Measurements from ENCODE around the gene DTNB.

DTNB gene

DNA sequence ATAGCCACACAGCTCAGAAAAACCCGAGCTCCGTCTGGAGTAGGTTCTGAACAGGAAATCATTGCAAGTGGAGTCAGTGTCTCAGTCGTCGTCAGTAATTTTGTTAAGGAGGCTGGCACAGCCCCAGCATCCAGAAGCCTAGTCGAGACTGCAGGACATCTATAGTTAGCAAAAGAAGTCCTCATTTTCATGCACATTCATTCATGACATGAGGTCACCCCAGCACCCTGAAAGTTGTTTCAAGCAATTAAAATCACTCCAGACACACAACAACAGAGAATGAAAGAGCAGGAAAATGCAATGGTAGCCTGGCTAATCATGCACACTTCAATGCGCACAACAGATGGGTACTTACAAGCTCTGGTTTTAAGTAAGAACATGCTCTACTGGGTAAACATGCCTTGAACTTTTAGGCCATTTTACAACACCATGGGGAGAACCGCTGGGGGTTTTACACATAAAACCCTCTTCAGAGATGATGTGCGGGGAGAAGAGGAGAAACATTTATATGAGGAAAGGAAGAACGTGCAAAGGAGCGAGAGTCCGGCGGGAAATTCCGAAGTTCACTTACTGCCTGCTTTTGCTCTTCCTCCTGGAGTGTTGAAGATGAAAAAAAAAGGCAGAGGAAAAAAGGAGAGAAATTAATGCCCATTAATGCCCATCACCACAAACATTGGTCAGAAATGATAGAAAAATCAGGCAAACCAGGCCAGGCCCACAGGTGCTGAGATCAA is 254.3 kb downstream of the DTNB start:
- ChIA-PET POLR2A (no interaction called here), CTCF (no interaction called here)
- no peak overlapping the region for H3K4me3 ChIP-seq (ENCODE audit: low read depth, low read length)
- TF ChIP-seq SALL2 (tag by site-specific recombination; IDR thresholded peaks at IDR 0.05; ENCODE audit: borderline replicate concordance) (no peak), ZNF157 (tag by site-specific recombination; IDR thresholded peaks at IDR 0.05) (no peak), HIC1 (tag by site-specific recombination; IDR thresholded peaks at IDR 0.05) (no peak), ZNF146 (tag by site-specific recombination; IDR thresholded peaks at IDR 0.05) (no peak), OVOL3 (tag by site-specific recombination; IDR thresholded peaks at IDR 0.05) (no peak), ZNF221 (tag by site-specific recombination; IDR thresholded peaks at IDR 0.05; ENCODE audit: borderline replicate concordance) (no peak), GFI1B (tag by site-specific recombination; IDR thresholded peaks at IDR 0.05) (no peak), ZSCAN30 (tag by site-specific recombination; IDR thresholded peaks at IDR 0.05) (no peak), ZNF341 (tag by site-specific recombination; IDR thresholded peaks at IDR 0.05; ENCODE audit: low read depth) (no peak), YY1 (tag by site-specific recombination; IDR thresholded peaks at IDR 0.05) (no peak), ZNF76 (tag by site-specific recombination; IDR thresholded peaks at IDR 0.05; ENCODE audit: borderline replicate concordance, low read depth) (no peak), KLF10 (tag by site-specific recombination; IDR thresholded peaks at IDR 0.05) (no peak)
- TF ChIP-seq, protein P1, sequence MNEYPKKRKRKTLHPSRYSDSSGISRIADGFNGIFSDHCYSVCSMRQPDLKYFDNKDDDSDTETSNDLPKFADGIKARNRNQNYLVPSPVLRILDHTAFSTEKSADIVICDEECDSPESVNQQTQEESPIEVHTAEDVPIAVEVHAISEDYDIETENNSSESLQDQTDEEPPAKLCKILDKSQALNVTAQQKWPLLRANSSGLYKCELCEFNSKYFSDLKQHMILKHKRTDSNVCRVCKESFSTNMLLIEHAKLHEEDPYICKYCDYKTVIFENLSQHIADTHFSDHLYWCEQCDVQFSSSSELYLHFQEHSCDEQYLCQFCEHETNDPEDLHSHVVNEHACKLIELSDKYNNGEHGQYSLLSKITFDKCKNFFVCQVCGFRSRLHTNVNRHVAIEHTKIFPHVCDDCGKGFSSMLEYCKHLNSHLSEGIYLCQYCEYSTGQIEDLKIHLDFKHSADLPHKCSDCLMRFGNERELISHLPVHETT (tag by site-specific recombination; IDR thresholded peaks at IDR 0.05) = no peak
- TF ChIP-seq, protein P2, sequence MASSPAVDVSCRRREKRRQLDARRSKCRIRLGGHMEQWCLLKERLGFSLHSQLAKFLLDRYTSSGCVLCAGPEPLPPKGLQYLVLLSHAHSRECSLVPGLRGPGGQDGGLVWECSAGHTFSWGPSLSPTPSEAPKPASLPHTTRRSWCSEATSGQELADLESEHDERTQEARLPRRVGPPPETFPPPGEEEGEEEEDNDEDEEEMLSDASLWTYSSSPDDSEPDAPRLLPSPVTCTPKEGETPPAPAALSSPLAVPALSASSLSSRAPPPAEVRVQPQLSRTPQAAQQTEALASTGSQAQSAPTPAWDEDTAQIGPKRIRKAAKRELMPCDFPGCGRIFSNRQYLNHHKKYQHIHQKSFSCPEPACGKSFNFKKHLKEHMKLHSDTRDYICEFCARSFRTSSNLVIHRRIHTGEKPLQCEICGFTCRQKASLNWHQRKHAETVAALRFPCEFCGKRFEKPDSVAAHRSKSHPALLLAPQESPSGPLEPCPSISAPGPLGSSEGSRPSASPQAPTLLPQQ (tag by site-specific recombination; IDR thresholded peaks at IDR 0.05) = no peak
- no peak overlapping the region for H3K27ac ChIP-seq (ENCODE audit: extremely low read depth, low read depth, low read length)
- H3K4me1 ChIP-seq (ENCODE audit: control insufficient read depth, insufficient read depth, low read length) = no peaks in the 10 kb centered on the region
- H3K9me3 ChIP-seq (ENCODE audit: control insufficient read depth, insufficient read depth, low read depth, low read length) = no peaks in the 10 kb centered on the region
- peaks cover 0 to 7% of the 10 kb centered on the region in 2 experiments; a peak in 2 of 3 replicates for H3K36me3 ChIP-seq (ENCODE audit: control insufficient read depth in 2 of 2, insufficient read depth in 1 of 2, low read length in 2 of 2)

DNA sequence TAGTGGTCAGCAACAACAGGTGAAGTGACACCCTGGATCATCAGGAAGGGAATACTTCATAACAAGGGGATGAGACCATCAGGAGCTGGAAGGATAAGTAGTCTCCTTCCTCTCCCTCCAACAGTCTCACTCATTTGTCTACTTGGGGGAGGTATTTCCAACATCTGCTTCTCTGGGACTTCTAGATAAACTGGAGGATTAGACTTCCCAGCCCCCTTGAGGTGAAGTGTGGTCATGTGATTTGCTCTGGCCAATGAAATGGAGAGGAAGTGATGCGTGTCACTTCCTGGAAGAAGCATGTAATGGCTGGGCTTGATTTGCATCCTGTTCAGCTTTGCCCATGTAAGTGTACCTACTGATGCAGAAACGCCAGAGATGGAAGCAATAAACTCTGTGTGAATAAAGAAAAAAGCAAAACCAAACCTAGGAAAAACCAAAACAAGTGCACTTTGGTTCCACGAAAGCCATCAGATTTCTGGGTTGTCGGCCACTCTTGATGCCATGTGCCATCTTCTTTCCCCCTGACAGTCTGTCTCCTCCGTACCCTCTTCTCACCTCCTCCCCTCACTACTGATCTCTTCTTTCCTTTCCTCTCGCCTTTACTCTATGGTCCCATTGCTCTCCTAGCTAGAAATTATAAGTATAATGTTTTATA is 255.5 kb downstream of the DTNB start:
- no peak overlapping the region for H3K4me3 ChIP-seq (ENCODE audit: low read depth, low read length)
- ChIA-PET CTCF (interaction anchor here (0.9 kb wide), 1 partner anchor 24 kb away, joined by 4 read pairs; no protein-coding TSS in a partner anchor), POLR2A (no interaction called here)
- H3K27ac ChIP-seq (ENCODE audit: extremely low read depth, low read depth, low read length) = no peak overlapping the region
- no peaks in the 10 kb centered on the region for H3K4me1 ChIP-seq (ENCODE audit: control insufficient read depth, insufficient read depth, low read length)
- H3K36me3 ChIP-seq (ENCODE audit: control insufficient read depth in 2 of 2, insufficient read depth in 1 of 2, low read length in 2 of 2) = peaks cover 0 to 7% of the 10 kb centered on the region in 2 experiments; a peak in 2 of 3 replicates
- H3K9me3 ChIP-seq (ENCODE audit: control insufficient read depth, insufficient read depth, low read depth, low read length) = no peaks in the 10 kb centered on the region
- no peak for TF ChIP-seq ZNF354C (tag by site-specific recombination; IDR thresholded peaks at IDR 0.05; ENCODE audit: borderline replicate concordance, low read depth)
- no peak for TF ChIP-seq ZNF19 (tag by site-specific recombination; IDR thresholded peaks at IDR 0.05; ENCODE audit: low read depth)
- TF ChIP-seq, protein P3, sequence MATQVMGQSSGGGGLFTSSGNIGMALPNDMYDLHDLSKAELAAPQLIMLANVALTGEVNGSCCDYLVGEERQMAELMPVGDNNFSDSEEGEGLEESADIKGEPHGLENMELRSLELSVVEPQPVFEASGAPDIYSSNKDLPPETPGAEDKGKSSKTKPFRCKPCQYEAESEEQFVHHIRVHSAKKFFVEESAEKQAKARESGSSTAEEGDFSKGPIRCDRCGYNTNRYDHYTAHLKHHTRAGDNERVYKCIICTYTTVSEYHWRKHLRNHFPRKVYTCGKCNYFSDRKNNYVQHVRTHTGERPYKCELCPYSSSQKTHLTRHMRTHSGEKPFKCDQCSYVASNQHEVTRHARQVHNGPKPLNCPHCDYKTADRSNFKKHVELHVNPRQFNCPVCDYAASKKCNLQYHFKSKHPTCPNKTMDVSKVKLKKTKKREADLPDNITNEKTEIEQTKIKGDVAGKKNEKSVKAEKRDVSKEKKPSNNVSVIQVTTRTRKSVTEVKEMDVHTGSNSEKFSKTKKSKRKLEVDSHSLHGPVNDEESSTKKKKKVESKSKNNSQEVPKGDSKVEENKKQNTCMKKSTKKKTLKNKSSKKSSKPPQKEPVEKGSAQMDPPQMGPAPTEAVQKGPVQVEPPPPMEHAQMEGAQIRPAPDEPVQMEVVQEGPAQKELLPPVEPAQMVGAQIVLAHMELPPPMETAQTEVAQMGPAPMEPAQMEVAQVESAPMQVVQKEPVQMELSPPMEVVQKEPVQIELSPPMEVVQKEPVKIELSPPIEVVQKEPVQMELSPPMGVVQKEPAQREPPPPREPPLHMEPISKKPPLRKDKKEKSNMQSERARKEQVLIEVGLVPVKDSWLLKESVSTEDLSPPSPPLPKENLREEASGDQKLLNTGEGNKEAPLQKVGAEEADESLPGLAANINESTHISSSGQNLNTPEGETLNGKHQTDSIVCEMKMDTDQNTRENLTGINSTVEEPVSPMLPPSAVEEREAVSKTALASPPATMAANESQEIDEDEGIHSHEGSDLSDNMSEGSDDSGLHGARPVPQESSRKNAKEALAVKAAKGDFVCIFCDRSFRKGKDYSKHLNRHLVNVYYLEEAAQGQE (tag by site-specific recombination; IDR thresholded peaks at IDR 0.05) = no peak
- TF ChIP-seq ZBTB11 (tag by site-specific recombination; conservative IDR thresholded peaks at IDR 0.05; ENCODE audit: low read depth) = no peak
- no peak for TF ChIP-seq ZNF138 (tag by site-specific recombination; IDR thresholded peaks at IDR 0.05; ENCODE audit: borderline replicate concordance)
- TF ChIP-seq SCRT2 (tag by site-specific recombination; IDR thresholded peaks at IDR 0.05) = no peak
